Lower leg skin (tissue), 3 donors: ENCODE data around the gene MTHFD1L.

Experiments
- POLR2A ChIP-seq, 2 donors: fragments of 450-650 bp; IDR thresholded peaks; one replicate each; pipeline ENCODE4 v1.6.1; 2016 to 2017; ENCODE audit warnings: antibody characterized with exemption in 2 of 2, mild to moderate bottlenecking in 1 of 2, moderate library complexity in 1 of 2
- TF ChIP-seq, protein P1 (sequence below), 3 donors: fragments of 450-650 bp; IDR thresholded peaks; one replicate each; pipeline ENCODE4 v1.5.1; 2016; ENCODE audit warnings: antibody characterized with exemption in 3 of 3, mild to moderate bottlenecking in 3 of 3, moderate library complexity in 2 of 3

DNA sequence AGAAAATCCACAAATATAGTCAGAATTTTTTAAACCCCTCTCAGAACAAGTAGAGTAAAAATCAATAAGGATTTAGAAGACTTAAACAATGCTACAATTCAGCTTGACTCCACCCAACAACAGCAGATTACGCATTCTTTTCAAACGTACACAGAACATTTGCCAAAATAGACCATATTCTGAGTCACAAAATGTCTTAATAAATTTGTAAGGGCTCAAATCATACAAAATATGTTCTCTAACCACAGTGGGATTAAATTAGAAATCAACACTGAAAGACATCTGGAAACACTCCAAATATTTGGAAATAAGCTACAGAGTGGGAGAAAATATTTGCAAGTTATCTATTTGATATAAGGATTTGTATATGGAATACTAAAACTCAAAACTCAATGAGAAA, 210.0 kb downstream of the MTHFD1L start:
- no peak for TF ChIP-seq POLR2A (IDR thresholded peaks at IDR 0.05)
- TF ChIP-seq, protein P1, sequence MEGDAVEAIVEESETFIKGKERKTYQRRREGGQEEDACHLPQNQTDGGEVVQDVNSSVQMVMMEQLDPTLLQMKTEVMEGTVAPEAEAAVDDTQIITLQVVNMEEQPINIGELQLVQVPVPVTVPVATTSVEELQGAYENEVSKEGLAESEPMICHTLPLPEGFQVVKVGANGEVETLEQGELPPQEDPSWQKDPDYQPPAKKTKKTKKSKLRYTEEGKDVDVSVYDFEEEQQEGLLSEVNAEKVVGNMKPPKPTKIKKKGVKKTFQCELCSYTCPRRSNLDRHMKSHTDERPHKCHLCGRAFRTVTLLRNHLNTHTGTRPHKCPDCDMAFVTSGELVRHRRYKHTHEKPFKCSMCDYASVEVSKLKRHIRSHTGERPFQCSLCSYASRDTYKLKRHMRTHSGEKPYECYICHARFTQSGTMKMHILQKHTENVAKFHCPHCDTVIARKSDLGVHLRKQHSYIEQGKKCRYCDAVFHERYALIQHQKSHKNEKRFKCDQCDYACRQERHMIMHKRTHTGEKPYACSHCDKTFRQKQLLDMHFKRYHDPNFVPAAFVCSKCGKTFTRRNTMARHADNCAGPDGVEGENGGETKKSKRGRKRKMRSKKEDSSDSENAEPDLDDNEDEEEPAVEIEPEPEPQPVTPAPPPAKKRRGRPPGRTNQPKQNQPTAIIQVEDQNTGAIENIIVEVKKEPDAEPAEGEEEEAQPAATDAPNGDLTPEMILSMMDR (IDR thresholded peaks at IDR 0.05) = no peak
